ENCODE measurements around the gene MYH9.

- TF ChIP-seq, protein P1, sequence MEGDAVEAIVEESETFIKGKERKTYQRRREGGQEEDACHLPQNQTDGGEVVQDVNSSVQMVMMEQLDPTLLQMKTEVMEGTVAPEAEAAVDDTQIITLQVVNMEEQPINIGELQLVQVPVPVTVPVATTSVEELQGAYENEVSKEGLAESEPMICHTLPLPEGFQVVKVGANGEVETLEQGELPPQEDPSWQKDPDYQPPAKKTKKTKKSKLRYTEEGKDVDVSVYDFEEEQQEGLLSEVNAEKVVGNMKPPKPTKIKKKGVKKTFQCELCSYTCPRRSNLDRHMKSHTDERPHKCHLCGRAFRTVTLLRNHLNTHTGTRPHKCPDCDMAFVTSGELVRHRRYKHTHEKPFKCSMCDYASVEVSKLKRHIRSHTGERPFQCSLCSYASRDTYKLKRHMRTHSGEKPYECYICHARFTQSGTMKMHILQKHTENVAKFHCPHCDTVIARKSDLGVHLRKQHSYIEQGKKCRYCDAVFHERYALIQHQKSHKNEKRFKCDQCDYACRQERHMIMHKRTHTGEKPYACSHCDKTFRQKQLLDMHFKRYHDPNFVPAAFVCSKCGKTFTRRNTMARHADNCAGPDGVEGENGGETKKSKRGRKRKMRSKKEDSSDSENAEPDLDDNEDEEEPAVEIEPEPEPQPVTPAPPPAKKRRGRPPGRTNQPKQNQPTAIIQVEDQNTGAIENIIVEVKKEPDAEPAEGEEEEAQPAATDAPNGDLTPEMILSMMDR (IDR thresholded peaks at IDR 0.05) = no peak
- TF ChIP-seq POLR2A (IDR thresholded peaks at IDR 0.05) = no peak
Observed at GRCh38 chr22:36308880-36309279, 78.9 kb downstream of the MYH9 start.
